Activated T-cell treated with anti-CD3 and anti-CD28 coated beads for 4 hours (primary cell): ENCODE measurements around the gene VWA1.
"Not testable (repeated sequence)": the region's sequence is repeated elsewhere in the genome, so short reads cannot be mapped to it uniquely, and the experiment has no call there.

ENCODE experiments used
- DNase-seq: peaks from one replicate; pipeline ENCODE4 v3.0.0-alpha.2; 2020

The VWA1 gene

DNA sequence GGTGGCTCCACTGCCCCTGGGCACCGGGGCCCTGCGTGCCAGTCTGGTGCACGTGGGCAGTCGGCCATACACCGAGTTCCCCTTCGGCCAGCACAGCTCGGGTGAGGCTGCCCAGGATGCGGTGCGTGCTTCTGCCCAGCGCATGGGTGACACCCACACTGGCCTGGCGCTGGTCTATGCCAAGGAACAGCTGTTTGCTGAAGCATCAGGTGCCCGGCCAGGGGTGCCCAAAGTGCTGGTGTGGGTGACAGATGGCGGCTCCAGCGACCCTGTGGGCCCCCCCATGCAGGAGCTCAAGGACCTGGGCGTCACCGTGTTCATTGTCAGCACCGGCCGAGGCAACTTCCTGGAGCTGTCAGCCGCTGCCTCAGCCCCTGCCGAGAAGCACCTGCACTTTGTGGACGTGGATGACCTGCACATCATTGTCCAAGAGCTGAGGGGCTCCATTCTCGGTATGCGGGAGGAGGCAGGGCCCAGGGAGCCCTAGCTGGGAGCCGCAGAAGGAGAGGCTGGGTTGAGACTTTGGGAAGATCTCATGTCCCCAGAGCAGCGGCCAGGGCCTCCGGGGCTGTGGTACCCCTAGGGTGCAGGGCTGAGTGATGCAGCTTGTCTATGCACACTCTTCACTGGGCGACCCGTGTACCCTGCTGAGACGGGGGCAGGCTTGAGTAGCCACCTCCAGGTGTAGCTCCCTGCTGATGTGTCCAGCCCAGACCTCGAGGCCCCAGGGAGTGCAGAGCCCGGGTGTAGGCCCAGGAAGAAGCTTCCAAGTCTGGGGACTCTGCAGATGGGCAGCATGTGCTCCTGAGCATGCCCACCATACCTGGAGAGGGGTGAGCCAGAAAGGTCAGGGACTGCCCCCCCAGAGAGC, 1.8 kb downstream of the VWA1 start:
- no peak for DNase-seq

DNA sequence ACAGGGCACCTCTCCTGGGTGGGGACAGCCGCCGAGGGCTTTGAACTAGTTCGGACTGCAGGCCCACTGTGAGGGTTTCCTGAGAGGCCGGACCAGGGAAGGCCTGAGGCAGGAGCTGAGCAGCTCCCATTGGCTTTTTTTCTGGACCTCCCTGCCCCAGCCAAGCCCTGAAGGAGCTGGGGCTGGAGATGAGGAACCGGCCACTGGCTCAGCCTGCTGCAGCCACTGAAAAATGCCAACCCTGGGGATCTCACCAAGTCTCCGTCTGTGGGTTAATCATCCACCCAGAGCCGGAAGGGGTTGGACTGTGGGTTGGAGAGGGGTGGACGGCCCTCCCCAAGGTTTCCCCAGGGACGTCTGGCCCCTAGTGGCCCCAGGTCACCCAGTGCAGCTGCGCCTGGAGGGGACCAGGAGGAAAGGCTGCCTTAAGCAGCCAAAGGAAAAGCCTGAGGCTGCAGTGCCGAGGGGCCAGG, 2.5 kb downstream of the VWA1 start:
- DNase-seq: no peak

DNA sequence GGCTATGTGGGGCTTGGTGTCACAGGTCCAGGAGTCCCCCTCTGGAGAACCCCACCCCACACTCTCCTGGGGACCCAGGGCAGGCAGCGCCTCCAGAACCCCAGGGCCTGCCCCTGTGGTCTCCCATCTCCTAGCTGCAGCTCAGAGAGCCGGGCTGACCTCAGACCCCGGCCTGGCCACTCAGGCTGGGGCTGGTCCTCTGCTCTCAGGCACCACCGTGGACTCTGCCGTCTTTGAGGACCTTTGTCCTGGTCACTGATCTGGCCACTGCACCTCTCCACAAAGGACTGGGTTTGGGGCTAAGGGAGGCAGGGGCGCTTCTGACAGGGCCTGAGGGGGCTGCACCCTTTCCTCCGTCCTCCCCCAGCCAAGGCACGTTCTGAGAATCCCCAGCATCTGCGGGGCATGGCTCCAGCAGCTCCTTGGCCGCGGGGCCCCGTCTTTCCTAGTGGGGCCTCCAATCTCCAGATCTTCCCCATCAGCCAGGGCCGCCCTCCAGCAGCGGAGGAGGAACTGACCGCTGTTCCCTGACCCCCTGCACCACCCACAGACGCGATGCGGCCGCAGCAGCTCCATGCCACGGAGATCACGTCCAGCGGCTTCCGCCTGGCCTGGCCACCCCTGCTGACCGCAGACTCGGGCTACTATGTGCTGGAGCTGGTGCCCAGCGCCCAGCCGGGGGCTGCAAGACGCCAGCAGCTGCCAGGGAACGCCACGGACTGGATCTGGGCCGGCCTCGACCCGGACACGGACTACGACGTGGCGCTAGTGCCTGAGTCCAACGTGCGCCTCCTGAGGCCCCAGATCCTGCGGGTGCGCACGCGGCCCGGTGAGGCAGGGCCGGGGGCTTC, 3.3 kb downstream of the VWA1 start:
- DNase-seq: no peak

DNA sequence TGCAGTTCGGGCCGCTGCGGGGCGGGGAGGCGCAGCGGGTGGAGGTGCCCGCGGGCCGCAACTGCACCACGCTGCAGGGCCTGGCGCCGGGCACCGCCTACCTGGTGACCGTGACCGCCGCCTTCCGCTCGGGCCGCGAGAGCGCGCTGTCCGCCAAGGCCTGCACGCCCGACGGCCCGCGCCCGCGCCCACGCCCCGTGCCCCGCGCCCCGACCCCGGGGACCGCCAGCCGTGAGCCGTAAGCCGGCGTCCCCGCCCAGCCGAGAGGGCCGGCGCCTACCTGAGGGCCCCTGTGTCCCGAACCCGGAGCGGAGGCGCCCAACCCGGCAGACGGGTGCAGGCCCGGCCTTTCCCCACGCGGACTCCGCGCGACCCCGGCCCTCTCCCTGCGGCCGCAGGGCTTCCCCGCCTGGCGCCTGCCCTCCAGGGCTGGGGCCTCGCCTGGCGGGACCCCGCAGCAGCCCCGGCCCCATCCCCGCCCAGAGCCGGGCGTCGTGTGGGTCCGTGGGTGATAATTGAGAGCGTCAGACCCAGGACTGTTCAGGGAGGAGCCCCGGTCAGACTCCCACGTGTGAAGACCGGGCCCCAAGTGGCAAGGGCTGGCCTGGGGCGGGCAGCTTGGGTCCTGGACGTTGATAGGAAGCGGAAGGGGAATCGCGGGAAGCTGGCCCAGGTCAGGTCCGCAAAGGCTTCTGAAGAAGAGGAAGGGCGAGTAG, 4.2 kb downstream of the VWA1 start:
- DNase-seq: no peak

DNA sequence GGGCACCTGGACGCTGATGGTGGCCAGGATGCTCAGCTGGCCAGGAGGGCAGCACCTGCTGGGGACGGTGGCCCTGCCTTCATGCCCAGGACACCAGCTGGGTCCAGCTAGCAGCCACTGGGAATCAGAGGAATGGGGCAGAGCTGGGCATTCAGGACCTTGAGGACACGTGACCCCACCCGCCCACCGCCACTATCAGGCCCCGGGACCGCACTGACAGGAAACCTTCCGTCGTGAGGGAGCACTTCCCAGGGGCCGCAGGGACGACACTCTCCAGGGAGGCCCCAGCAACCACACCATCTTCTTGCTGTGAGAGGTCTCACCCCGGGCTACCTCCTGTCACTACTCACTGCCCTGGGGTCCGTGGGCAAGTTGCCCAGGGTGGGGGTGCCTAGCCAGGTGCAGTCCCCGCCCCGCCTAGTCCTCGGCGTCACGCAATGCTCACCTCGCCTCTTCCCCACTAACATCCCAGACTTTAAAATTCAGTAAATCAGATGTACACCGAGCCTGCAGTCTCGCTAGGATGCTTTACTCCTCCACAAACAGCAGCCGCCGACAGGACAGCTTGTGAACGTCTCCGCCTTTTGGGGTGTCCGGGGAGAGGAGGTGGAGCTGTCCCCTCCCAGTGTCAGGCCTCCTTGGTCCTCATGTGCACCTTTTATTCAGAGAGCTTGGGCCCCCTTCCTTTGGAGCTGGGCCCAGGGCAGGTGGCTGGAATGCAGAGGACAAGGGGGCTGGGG, 4.9 kb downstream of the VWA1 start:
- DNase-seq: no peak

DNA sequence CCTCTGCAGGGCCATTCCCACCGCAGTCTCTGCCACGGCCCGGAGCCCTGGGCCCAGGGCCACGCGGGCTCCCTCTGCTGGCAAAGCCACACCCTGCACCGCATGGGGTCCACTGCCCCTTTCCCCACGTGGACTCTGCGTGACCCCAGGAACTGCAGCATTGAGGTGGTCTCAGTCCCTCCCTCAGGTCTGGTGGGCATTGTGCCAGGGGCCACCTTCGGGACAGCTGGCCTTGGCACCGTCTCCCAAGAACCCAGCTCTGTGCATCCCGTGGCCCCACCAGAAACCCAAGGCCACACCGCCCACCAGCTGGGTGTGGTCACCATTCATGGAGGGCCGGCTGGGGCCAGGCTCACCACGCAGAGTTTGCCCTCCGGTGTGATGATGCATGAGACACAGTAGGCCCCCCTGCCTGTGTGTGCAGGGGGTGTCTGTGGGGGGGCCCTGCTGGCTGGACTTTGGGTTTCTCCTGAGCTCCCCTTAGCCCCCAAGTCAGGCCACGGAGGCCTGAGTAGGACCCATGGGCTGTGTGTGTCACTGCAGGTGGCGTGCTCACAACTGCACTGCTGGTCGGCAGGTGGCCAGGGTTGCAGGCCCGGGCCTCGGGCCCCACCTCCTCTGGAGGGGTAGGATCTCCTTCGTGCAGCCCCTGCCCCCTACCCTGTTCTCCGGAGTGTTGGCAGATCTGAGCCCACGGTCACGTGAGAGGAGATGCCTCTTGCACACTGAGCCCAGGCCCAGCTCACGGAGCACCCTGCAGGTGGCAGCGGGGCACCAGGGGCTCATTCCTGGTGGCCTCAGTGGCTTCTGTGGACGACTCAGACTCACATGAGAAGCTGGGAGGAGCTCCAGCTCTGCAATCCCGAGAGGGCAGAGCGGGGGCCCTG, 5.8 kb downstream of the VWA1 start:
- peak; percentile 50 for DNase-seq

DNA sequence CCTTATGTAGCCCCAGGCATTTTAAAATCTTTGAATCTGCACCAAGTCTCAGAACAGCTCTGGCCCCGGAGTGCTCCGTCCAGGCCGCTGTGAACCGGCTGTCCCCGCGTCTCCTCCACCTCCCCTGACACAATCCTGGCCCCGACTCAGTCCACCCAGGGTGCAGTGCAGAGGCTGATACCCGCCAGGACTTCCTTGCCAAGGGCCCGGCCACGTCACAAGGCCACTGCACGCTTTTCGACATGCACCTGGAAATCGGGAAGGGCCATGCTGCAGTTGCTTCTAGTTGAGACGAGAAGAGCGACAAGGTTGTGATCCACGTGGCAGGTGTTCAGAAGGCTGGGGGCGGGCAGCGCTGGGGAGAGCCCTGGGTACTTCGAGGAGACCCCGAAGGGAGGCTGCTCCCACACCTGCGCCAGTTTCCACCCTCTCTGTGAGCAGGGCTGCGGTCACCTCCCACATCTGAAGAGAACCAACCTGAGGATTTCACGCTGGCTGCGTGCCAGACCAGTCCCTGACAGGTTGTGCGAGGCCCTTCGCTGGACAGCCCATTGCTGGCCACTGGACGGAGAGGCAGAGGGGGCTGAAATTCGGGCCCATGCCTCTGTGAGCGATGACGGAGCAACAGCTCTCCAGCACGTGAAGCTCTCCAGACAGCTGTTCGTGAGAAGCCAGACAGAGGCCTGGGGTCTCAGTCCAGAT, 6.7 kb downstream of the VWA1 start:
- no peak for DNase-seq

DNA sequence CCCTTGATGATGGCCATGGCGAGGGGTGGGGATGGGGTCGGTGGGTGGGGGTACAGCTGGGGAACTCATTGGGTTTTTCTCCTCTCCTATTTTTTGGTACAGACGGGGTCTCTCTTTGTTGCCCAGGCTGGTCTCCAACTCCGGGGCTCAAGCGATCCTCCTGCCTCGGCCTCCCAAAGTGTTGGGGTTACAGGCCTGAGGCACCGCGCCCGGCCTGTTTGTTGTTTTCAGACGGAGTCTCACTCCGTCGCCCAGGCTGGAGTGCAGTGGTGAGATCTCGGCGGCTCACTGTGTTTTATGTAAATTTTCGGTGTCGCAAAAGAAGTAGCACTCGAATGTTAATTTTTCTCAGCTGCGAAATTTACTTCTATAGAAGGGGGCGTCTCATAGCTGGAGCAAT, 11.1 kb downstream of the VWA1 start:
- not testable (repeated sequence) for DNase-seq

DNA sequence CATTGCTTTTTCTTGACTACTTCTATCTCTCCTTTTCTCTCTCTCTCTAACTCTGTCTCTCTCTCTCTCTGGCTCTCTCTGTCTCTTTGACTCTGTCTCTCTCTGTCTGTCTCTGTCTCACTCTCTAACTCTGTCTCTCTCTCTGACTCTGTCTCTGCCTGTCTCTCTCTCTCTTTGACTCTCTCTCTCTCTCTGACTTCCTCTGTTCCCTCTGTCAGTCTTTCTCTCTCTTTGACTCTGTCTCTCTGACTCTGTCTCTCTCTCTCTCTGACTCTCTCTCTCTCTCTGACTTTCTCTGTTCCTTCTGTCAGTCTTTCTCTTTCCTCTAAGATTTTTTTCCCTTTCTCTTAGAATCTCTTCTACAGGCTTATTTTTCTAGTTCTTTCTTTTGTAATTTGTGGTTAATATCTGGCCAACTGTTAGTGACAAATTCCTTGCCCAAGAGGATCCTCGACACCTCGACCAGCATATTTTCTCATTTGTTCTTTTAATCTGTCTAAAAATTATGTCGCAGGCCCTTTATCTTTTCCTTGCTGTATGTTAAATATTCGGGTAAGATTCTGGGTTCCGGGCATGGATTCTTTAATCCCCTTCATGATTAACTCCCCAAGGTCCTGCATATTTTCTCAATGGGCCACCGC, 13.7 kb downstream of the VWA1 start, which contains the start of gene ATAD3C:
Gene ATAD3C, plus strand, starts transcription at position 591 of the 641 bp plus-strand sequence. CDS start 995 bp downstream, outside the sequence.
- DNase-seq: no peak

DNA sequence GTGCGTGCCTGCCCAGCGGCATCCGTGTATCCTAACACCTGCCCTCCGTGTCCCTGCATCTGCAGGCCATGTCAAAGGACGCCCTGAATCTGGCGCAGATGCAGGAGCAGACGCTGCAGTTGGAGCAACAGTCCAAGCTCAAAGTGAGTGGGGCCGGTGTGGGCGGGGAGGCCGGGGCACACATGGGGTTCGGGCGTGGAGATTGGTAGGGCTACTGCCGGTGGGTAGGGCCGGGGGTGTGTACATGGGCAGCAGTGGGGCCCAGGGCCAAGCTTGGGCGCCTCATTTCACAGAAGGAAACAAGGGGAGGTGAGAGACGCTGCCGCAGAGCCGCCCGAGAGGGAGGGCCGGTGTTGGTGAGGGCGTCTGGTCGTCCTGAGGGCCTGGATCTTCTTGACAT, 15.1 kb downstream of the VWA1 start:
- not testable (repeated sequence) for DNase-seq

DNA sequence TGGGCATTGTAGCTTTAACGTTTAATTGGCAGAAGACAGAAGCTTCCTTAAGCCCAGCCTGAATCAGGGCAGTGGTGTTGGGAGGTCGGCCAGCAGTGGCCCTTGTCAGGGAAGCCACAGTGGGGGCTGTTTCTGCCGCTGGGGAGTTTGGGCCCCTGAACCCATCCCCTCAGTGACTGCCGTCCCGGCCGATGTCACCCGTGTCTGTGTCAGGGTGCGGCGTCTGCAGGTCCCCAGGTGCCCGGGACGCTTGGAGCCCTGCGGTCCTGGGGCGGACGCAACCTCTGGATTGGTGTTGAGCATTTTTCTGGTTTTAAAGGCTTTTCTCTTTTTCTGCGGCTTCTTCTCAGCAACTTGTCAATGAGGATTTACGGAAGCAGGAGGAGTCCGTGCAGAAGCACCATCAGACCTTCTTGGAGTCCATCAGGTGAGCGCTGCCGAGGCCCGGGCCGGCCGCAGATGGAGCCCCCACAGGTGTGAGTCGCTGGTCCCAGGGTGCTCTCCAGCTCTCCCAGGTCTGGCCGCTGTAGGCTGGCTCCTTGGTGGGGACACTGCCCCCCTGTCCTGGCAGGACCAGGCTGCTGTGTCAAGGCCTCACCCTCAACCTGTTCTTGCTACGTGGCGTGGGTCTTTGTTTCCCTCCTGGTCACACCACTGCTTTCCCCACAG, 16.3 kb downstream of the VWA1 start:
- no peak for DNase-seq

DNA sequence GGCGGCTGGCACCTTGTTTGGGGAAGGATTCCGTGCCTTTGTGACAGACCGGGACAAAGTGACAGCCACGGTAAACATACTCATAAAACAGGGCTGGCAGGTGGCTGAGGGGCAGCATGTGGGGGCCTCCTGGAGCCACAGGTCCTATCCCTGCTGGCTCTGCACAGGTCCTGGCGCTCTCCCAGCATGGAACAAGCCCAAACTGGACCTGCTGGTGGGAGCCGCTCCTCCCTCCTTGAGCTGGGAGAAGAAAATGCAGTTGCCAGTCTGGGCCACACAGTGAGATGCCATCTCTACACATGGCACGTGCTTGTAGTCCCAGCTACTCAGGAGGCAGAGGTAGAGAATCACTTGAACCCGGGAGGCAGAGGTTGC, 16.9 kb downstream of the VWA1 start:
- DNase-seq: not testable (repeated sequence)

DNA sequence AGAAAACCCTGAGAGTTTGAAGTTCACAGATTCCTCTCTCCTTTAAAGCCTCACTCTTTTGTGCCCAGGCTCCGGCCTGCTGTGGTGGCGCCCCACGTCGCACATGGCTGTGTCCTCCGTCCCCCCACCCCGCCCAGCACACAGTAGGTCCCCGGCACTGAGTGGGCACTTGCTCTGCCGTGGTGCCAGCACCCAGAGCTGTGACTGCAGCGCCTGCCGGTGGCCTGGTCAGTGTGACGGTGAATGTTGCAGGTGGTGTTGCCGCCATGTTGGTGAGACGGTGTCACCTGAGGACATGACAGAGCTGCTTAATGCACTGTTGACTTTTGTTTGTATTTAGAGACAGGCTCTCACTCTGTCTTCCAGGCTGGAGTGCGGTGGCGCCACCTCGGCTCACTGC, 17.4 kb downstream of the VWA1 start:
- no peak for DNase-seq

DNA sequence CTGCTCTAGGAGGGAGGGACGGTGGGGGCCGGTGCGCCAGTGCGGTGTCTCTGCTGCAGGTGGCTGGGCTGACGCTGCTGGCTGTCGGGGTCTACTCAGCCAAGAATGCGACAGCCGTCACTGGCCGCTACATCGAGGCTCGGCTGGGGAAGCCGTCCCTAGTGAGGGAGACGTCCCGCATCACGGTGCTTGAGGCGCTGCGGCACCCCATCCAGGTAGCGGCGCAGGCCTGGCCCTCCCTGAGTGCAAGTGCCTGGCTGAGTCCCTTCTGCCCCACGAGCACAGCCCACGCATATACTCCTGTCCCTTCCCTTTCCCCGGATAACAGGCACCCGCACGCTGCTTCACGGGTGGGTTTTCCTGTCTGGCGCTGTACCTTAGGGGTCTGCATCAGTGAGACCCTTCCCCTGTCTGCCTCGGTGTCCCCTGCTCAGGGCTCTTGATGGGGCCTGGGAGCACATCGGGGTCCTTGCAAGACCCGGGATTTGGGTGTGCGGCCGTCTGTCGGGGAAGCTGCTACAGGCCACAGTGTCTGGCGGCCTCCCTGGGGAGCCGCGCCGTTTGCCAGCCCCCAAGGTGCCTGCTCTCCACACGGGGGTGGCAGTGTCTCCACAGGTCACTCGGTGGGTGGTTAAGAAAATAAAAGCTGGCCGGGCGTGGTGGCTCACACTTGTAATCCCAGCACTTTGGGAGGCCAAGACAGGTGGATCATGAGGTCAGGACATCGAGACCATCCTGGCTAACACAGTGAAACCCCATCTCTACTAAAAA, 19.0 kb downstream of the VWA1 start:
- DNase-seq: not testable (repeated sequence)

DNA sequence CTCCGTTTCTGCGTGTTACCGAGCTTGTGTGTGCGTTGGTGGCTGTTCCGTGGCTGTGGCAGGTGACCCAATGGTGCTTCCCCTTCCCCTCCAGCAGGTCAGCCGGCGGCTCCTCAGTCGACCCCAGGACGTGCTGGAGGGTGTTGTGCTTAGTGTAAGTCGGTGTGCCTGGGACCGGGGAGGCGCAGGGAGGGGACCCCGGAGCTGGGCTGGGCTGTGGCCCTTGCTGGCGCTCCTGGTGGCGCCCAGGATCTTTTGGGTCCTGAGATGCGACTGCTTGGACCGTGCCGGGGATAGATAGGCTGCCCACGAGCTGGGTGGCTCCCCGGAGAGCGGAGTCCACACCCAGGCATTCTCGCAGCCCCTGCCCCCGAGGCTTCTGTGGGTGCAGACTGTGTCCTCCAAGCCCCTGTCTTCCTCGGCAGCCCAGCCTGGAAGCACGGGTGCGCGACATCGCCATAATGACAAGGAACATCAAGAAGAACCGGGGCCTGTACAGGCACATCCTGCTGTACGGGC, 19.9 kb downstream of the VWA1 start:
- no peak for DNase-seq

DNA sequence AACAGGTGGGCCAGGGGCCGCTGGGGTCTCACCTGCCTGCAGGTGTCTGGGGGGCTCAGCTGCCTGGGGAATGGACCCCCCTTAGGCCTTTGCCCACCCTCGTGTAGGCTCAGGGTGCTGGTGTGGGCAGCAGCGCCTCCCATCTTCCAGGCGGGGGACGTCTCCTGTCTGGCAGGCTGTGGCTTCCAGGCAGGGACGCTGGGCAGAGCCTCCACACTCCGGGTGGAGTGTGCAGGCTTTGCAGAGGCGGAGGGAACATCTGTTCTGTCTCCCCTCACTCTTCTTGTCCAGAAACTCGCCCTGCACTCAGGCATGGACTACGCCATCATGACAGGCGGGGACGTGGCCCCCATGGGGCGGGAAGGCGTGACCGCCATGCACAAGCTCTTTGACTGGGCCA, 20.4 kb downstream of the VWA1 start:
- DNase-seq: not testable (repeated sequence)

DNA sequence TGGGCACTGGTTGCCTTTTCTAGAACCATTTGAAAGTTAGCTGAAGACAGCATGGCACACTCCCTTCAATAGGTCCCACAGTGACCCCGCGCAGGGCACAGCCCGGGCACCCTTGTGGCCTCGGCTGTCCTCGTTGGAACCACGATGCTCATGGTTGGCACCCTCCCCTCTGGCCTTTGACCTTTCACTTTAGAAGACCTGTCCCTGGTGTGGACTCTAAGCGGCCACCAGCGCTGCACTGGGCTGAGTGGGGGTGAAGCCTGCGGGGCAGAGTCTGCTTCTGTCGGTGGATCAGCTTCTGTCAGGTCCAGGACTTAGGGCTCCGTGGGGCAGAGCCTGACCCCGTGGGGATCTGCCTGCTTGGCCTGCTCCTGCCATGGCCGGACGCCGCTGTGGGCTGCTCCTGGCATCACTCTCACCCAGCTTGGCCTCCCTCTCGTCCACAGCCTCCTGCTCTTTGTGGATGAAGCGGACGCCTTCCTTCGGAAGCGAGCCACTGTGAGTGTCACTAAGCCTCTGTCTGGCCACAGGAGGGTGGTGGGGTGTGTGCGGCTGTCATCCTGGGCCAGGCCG, 21.3 kb downstream of the VWA1 start:
- DNase-seq: not testable (repeated sequence)

DNA sequence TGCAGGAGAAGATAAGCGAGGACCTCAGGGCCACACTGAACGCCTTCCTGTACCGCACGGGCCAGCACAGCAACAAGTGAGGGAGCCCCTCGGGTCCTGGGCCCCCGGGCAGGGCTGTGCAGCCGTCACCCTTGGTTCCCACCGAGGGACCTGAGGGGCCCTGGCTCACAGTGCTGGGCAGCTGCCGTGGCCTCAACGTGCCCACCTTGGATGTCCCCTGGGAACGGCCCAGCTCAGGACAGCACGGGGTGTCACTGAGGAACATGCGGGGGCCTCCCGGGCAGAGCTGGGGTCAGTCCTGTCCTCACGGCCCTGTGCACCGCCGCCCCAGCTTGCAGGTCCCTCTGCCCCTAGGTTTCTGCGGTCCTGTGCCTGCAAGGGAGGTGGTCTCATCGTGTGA, 23.7 kb downstream of the VWA1 start:
- not testable (repeated sequence) for DNase-seq
